C4-2B (cell line): ENCODE measurements around the gene CYB561D2.

Experiments
- ZFX ChIP-seq: fragments of 450-650 bp; IDR thresholded peaks from 2 replicates; pipeline ENCODE4 v1.6.1; 2017
- TF ChIP-seq, protein P1 (sequence below): fragments of 450-650 bp; conservative IDR thresholded peaks from 2 replicates; pipeline ENCODE4 v1.5.1; 2017; ENCODE audit warnings: mild to moderate bottlenecking

DNA sequence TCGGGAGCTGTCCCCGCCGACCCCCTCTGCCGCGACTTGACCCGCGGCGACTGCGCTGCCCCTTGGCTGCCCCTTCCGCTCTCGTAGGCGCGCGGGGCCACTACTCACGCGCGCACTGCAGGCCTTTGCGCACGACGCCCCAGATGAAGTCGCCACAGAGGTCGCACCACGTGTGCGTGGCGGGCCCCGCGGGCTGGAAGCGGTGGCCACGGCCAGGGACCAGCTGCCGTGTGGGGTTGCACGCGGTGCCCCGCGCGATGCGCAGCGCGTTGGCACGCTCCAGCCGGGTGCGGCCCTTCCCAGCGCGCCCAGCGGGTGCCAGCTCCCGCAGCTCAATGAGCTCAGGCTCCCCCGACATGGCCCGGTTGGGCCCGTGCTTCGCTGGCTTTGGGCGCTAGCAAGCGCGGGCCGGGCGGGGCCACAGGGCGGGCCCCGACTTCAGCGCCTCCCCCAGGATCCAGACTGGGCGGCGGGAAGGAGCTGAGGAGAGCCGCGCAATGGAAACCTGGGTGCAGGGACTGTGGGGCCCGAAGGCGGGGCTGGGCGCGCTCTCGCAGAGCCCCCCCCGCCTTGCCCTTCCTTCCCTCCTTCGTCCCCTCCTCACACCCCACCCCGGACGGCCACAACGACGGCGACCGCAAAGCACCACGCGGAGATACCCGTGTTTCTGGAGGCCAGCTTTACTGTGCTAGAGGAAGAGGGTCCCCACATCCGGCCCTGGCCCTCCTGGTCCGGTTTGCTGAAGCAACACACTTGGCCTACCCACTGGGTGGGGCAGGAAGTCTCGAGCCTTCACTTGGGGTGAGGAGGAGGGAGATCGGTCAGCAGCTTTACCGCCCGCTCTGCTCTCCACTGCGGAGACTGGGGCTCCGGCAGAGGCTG is 10.0 kb upstream of the CYB561D2 start, which contains the start of gene RASSF1:
- TF ChIP-seq, protein P1, sequence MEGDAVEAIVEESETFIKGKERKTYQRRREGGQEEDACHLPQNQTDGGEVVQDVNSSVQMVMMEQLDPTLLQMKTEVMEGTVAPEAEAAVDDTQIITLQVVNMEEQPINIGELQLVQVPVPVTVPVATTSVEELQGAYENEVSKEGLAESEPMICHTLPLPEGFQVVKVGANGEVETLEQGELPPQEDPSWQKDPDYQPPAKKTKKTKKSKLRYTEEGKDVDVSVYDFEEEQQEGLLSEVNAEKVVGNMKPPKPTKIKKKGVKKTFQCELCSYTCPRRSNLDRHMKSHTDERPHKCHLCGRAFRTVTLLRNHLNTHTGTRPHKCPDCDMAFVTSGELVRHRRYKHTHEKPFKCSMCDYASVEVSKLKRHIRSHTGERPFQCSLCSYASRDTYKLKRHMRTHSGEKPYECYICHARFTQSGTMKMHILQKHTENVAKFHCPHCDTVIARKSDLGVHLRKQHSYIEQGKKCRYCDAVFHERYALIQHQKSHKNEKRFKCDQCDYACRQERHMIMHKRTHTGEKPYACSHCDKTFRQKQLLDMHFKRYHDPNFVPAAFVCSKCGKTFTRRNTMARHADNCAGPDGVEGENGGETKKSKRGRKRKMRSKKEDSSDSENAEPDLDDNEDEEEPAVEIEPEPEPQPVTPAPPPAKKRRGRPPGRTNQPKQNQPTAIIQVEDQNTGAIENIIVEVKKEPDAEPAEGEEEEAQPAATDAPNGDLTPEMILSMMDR = no peak
- TF ChIP-seq ZFX = no peak
